C4-2B (cell line): ENCODE data around the gene TBC1D32.

Experiments used
- ZFX ChIP-seq: fragments of 450-650 bp; IDR thresholded peaks from 2 replicates; pipeline ENCODE4 v1.6.1; 2017
- TF ChIP-seq, protein P1 (sequence below): fragments of 450-650 bp; conservative IDR thresholded peaks from 2 replicates; pipeline ENCODE4 v1.5.1; 2017; ENCODE audit warnings: mild to moderate bottlenecking

DNA sequence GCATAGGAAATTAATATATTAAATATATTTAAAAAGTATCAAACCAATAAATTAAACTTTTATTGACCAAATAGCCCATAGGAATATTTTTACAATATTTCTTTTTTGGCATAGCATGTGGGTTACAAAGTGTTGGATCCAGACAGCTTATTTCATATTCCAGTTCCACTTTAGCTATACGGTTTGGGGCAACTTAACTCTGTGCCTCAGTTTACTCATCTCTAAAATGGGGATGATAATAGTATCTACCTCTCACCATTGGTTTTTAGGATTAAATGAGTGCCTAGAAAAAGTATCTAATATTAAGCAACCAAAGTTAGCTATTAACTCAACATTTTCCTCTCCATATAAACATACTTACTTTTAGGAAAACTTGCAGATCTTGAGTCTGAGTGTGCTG, 243.8 kb downstream of the TBC1D32 start:
- TF ChIP-seq, protein P1, sequence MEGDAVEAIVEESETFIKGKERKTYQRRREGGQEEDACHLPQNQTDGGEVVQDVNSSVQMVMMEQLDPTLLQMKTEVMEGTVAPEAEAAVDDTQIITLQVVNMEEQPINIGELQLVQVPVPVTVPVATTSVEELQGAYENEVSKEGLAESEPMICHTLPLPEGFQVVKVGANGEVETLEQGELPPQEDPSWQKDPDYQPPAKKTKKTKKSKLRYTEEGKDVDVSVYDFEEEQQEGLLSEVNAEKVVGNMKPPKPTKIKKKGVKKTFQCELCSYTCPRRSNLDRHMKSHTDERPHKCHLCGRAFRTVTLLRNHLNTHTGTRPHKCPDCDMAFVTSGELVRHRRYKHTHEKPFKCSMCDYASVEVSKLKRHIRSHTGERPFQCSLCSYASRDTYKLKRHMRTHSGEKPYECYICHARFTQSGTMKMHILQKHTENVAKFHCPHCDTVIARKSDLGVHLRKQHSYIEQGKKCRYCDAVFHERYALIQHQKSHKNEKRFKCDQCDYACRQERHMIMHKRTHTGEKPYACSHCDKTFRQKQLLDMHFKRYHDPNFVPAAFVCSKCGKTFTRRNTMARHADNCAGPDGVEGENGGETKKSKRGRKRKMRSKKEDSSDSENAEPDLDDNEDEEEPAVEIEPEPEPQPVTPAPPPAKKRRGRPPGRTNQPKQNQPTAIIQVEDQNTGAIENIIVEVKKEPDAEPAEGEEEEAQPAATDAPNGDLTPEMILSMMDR = no peak
- no peak for TF ChIP-seq ZFX
